Effector memory CD8-positive, alpha-beta T cell (primary cell): ENCODE measurements around the gene UNK.
A peak's percentile ranks its signal among the peaks of the same experiment; 100 is the strongest.

ENCODE experiments used
- ATAC-seq: fragments of 150-1000 bp; cut with Tn5 transposase; replicated peaks from 2 replicates; pipeline ENCODE4 v1.10.0; 2021; ENCODE audit warnings: mild to moderate bottlenecking, moderate library complexity
- DNase-seq, 3 experiments: peaks; one replicate each; pipeline ENCODE4 v3.0.0; 2021
- H3K27ac Mint-ChIP-seq, 2 donors: one replicate each; pipeline ENCODE4 v1.8.0; 2022; ENCODE audit warnings: mild to moderate bottlenecking in 2 of 2, mixed read lengths in 2 of 2, moderate library complexity in 2 of 2
- H3K27me3 Mint-ChIP-seq, 2 donors: one replicate each; pipeline ENCODE4 v1.8.0; 2022; ENCODE audit warnings: mixed read lengths in 2 of 2
- H3K36me3 Mint-ChIP-seq: one replicate; pipeline ENCODE4 v1.8.0; 2022; ENCODE audit warnings: mild to moderate bottlenecking, moderate library complexity, mixed read lengths; ENCODE audit not compliant: insufficient read depth
- H3K4me1 Mint-ChIP-seq, 2 donors: one replicate each; pipeline ENCODE4 v1.8.0; 2022; ENCODE audit warnings: low read depth in 2 of 2, mixed read lengths in 2 of 2
- H3K4me3 Mint-ChIP-seq, 2 donors: one replicate each; pipeline ENCODE4 v1.8.0; 2022; ENCODE audit warnings: mild to moderate bottlenecking in 2 of 2, mixed read lengths in 2 of 2, moderate library complexity in 2 of 2
- H3K9me3 Mint-ChIP-seq, 2 donors: one replicate each; pipeline ENCODE4 v1.8.0; 2022; ENCODE audit warnings: mixed read lengths in 2 of 2

UNK gene

GRCh38 chr17:75835654-75835987 is 51.0 kb downstream of the UNK start:
- Mint-ChIP-seq H3K27me3 (no peaks in the 10 kb centered on the region), H3K36me3 (peaks cover 74% of the 10 kb centered on the region), H3K4me1 (peaks cover 23 to 30% of the 10 kb centered on the region in 2 donors), H3K27ac (peak overlapping the region in 1 of 2 donors; percentile 91), H3K4me3 (no peak overlapping the region), H3K9me3 (no peaks in the 10 kb centered on the region)
- ATAC-seq: no peak
- no peak for DNase-seq

GRCh38 chr17:75836605-75837004 is 52.0 kb downstream of the UNK start:
- peak overlapping the region; percentile 52 to 60 for H3K27ac Mint-ChIP-seq
- DNase-seq (no peak), ATAC-seq (no peak)
- peaks cover 23 to 30% of the 10 kb centered on the region in 2 donors for H3K4me1 Mint-ChIP-seq
- H3K4me3 Mint-ChIP-seq: no peak overlapping the region
- H3K36me3 Mint-ChIP-seq: peaks cover 77% of the 10 kb centered on the region
- no peaks in the 10 kb centered on the region for H3K9me3 Mint-ChIP-seq
- H3K27me3 Mint-ChIP-seq: no peaks in the 10 kb centered on the region

GRCh38 chr17:75837899-75838298 is 53.3 kb downstream of the UNK start:
- Mint-ChIP-seq H3K36me3 (peaks cover 72% of the 10 kb centered on the region), H3K4me1 (peaks cover 17 to 25% of the 10 kb centered on the region in 2 donors), H3K27ac (peak overlapping the region; percentile 26 to 87), H3K27me3 (no peaks in the 10 kb centered on the region), H3K9me3 (no peaks in the 10 kb centered on the region), H3K4me3 (peak overlapping the region in 1 of 2 donors; percentile 37)
- no peak for ATAC-seq
- no peak for DNase-seq

GRCh38 chr17:75838410-75838809 is 53.8 kb downstream of the UNK start:
- Mint-ChIP-seq H3K4me1 (peaks cover 12 to 23% of the 10 kb centered on the region in 2 donors), H3K36me3 (peaks cover 72% of the 10 kb centered on the region), H3K27ac (peak overlapping the region; percentile 26 to 87), H3K27me3 (no peaks in the 10 kb centered on the region), H3K4me3 (no peak overlapping the region), H3K9me3 (no peaks in the 10 kb centered on the region)
- DNase-seq (no peak), ATAC-seq (no peak)

- H3K9me3 Mint-ChIP-seq: no peaks in the 10 kb centered on the region
- H3K27ac Mint-ChIP-seq: peak overlapping the region; percentile 17 to 38
- peak overlapping the region in 1 of 2 donors; percentile 19 for H3K4me3 Mint-ChIP-seq
- peaks cover 63% of the 10 kb centered on the region for H3K36me3 Mint-ChIP-seq
- H3K4me1 Mint-ChIP-seq: peaks cover 6 to 17% of the 10 kb centered on the region in 2 donors
- ATAC-seq (no peak), DNase-seq (no peak)
- H3K27me3 Mint-ChIP-seq: no peaks in the 10 kb centered on the region
These were observed 55.6 kb downstream of the UNK start for GRCh38 chr17:75839942-75840798.

- Mint-ChIP-seq H3K27ac (no peak overlapping the region), H3K4me3 (peak overlapping the region in 1 of 2 donors; percentile 19), H3K27me3 (no peaks in the 10 kb centered on the region), H3K36me3 (peaks cover 61% of the 10 kb centered on the region), H3K9me3 (no peaks in the 10 kb centered on the region), H3K4me1 (peaks cover 6 to 22% of the 10 kb centered on the region in 2 donors)
- DNase-seq: no peak
- ATAC-seq: no peak
These were observed 56.2 kb downstream of the UNK start for GRCh38 chr17:75840799-75841164.

- no peaks in the 10 kb centered on the region for H3K27me3 Mint-ChIP-seq
- peaks cover 6 to 22% of the 10 kb centered on the region in 2 donors for H3K4me1 Mint-ChIP-seq
- peak overlapping the region; percentile 90 to 93 for H3K4me3 Mint-ChIP-seq
- ATAC-seq (no peak), DNase-seq (no peak)
- no peaks in the 10 kb centered on the region for H3K9me3 Mint-ChIP-seq
- peaks cover 60% of the 10 kb centered on the region for H3K36me3 Mint-ChIP-seq
- H3K27ac Mint-ChIP-seq: peak overlapping the region; percentile 92 to 95
These were observed 57.8 kb downstream of the UNK start for GRCh38 chr17:75842411-75842810.

GRCh38 chr17:75842963-75843576 is 58.5 kb downstream of the UNK start:
- Mint-ChIP-seq H3K36me3 (peaks cover 54% of the 10 kb centered on the region), H3K4me3 (peak overlapping the region; percentile 90 to 93), H3K4me1 (peaks cover 9 to 22% of the 10 kb centered on the region in 2 donors), H3K9me3 (no peaks in the 10 kb centered on the region), H3K27me3 (no peaks in the 10 kb centered on the region), H3K27ac (peak overlapping the region; percentile 92 to 95)
- peak; percentile 28 for ATAC-seq
- peak in 1 of 3 experiments; percentile 25 for DNase-seq

- Mint-ChIP-seq H3K9me3 (no peaks in the 10 kb centered on the region), H3K27ac (peak within 1 kb of the TSS; percentile 92 to 95), H3K36me3 (peaks cover 53% of the 10 kb centered on the region), H3K4me1 (peaks cover 16 to 27% of the 10 kb centered on the region in 2 donors), H3K4me3 (peak within 1 kb of the TSS; percentile 90 to 93), H3K27me3 (no peaks in the 10 kb centered on the region)
- ATAC-seq (peak; percentile 76), DNase-seq (peak; percentile 57 to 64 (median 61))
These were observed 59.2 kb downstream of the UNK start, which contains the start of gene UNC13D for GRCh38 chr17:75843577-75844529. Gene UNC13D (minus strand): TSS chr17:75844404. CDS start chr17:75844337, 67 bp downstream.

GRCh38 chr17:75844530-75845057 is 60.0 kb downstream of the UNK start:
- Mint-ChIP-seq H3K27ac (peak overlapping the region; percentile 92 to 95), H3K36me3 (peaks cover 48% of the 10 kb centered on the region), H3K27me3 (no peaks in the 10 kb centered on the region), H3K4me3 (peak overlapping the region; percentile 90 to 93), H3K4me1 (peaks cover 16 to 27% of the 10 kb centered on the region in 2 donors), H3K9me3 (no peaks in the 10 kb centered on the region)
- peak in 1 of 3 experiments; percentile 16 for DNase-seq
- peak; percentile 20 for ATAC-seq

GRCh38 chr17:75845058-75845711 is 60.6 kb downstream of the UNK start:
- Mint-ChIP-seq H3K36me3 (peaks cover 48% of the 10 kb centered on the region), H3K9me3 (no peaks in the 10 kb centered on the region), H3K27ac (peak overlapping the region in 1 of 2 donors; percentile 92), H3K27me3 (no peaks in the 10 kb centered on the region), H3K4me3 (peak overlapping the region; percentile 90 to 93), H3K4me1 (peaks cover 16 to 27% of the 10 kb centered on the region in 2 donors)
- ATAC-seq (peak; percentile 40), DNase-seq (peak; percentile 44 to 53 (median 50))

- DNase-seq (no peak), ATAC-seq (no peak)
- Mint-ChIP-seq H3K4me1 (peaks cover 16 to 27% of the 10 kb centered on the region in 2 donors), H3K27ac (peak overlapping the region in 1 of 2 donors; percentile 92), H3K27me3 (no peaks in the 10 kb centered on the region), H3K4me3 (peak overlapping the region in 1 of 2 donors; percentile 93), H3K9me3 (no peaks in the 10 kb centered on the region), H3K36me3 (peaks cover 48% of the 10 kb centered on the region)
These were observed 61.5 kb downstream of the UNK start for GRCh38 chr17:75845933-75846691.
